IPS-NIHi7 (cell line): ENCODE results near the gene GTF2A1L.
"Not testable (repeated sequence)": the region's sequence is repeated elsewhere in the genome, so short reads cannot be mapped to it uniquely, and the experiment has no call there.

Experiments
- DNase-seq: peaks from one replicate; pipeline ENCODE4 v3.0.0; 2012; ENCODE audit warnings: mixed read lengths; ENCODE audit errors: extremely low spot score

The GTF2A1L gene

GRCh38 chr2:48617618-48618017, at the start of gene GTF2A1L:
Gene GTF2A1L, plus strand, starts transcription at chr2:48617856. Its CDS starts 19 bp downstream, at chr2:48617875.
- no peak for DNase-seq

- DNase-seq: no peak
Observed at GRCh38 chr2:48568547-48568946, 49.1 kb upstream of the GTF2A1L start.

- no peak for DNase-seq
Observed at GRCh38 chr2:48569433-48569832, 48.2 kb upstream of the GTF2A1L start.

- DNase-seq: peak; percentile 26
Observed at GRCh38 chr2:48572816-48573215, 44.8 kb upstream of the GTF2A1L start.

GRCh38 chr2:48574353-48575287, 43.0 kb upstream of the GTF2A1L start:
- no peak for DNase-seq

GRCh38 chr2:48578313-48578712, 39.3 kb upstream of the GTF2A1L start:
- DNase-seq: no peak

GRCh38 chr2:48583961-48584360, 33.7 kb upstream of the GTF2A1L start:
- DNase-seq: no peak

GRCh38 chr2:48584551-48584950, 33.1 kb upstream of the GTF2A1L start:
- no peak for DNase-seq

- DNase-seq: no peak
Observed at GRCh38 chr2:48586433-48586832, 31.2 kb upstream of the GTF2A1L start.

- no peak for DNase-seq
Observed at GRCh38 chr2:48587560-48587959, 30.1 kb upstream of the GTF2A1L start.

- DNase-seq: no peak
Observed at GRCh38 chr2:48587961-48588360, 29.7 kb upstream of the GTF2A1L start.

GRCh38 chr2:48588745-48589144, 28.9 kb upstream of the GTF2A1L start:
- DNase-seq: no peak

- DNase-seq: peak; percentile 57
Observed at GRCh38 chr2:48589170-48589767, 28.4 kb upstream of the GTF2A1L start.

- DNase-seq: no peak
Observed at GRCh38 chr2:48590017-48590416, 27.6 kb upstream of the GTF2A1L start.

GRCh38 chr2:48592067-48592466, 25.6 kb upstream of the GTF2A1L start:
- no peak for DNase-seq

GRCh38 chr2:48596751-48597150, 20.9 kb upstream of the GTF2A1L start:
- not testable (repeated sequence) for DNase-seq

- no peak for DNase-seq
Observed at GRCh38 chr2:48597492-48597891, 20.2 kb upstream of the GTF2A1L start.

GRCh38 chr2:48600204-48600813, 17.3 kb upstream of the GTF2A1L start:
- DNase-seq: peak; percentile 41

GRCh38 chr2:48600917-48601316, 16.7 kb upstream of the GTF2A1L start:
- no peak for DNase-seq

- DNase-seq: peak; percentile 57
Observed at GRCh38 chr2:48601349-48601748, 16.3 kb upstream of the GTF2A1L start.

GRCh38 chr2:48605482-48606175, 12.0 kb upstream of the GTF2A1L start:
- DNase-seq: no peak
